Measurements from ENCODE around the gene MANF.

GRCh38 chr3:51385621-51386091 lies 565 bp downstream of the MANF start:
- TF ChIP-seq CTCF (conservative IDR thresholded peaks at IDR 0.05; ENCODE audit: low read depth, low read length) (no peak), EZH2 (IDR thresholded peaks at IDR 0.05; ENCODE audit: borderline replicate concordance, low read depth, low read length, poor library complexity, severe bottlenecking) (no peak)

All from A673 (cell line).